H1 (cell line): ENCODE results near the gene CEP57. TPM values are rescaled to one million over a fixed set of nuclear protein-coding genes. Genes with fewer than 3 reads are reported as not detected.

Experiments used
- CTCF ChIA-PET: fragments of 300-600 bp; sonication (Branson Sonifier 250); formaldehyde crosslinking; loops from one replicate; lab custom pipeline; 2021; ENCODE audit not compliant: partially characterized antibody; lab: Charles Lee
- POLR2A ChIA-PET: fragments of 300-600 bp; sonication (Branson Sonifier 250); formaldehyde crosslinking; loops from one replicate; lab custom pipeline; 2021; ENCODE audit warnings: inconsistent platforms; ENCODE audit not compliant: partially characterized antibody; lab: Charles Lee
- DNase-seq, 2 experiments: peaks; one replicate each; pipeline versions ENCODE4 v3.0.0 to v3.0.0-alpha.2; 2010 to 2022; ENCODE audit warnings: low spot score in 2 of 2, low read depth in 1 of 2, mixed read lengths in 1 of 2
- FAIRE-seq: peaks from 2 replicates; lab custom pipeline; 2011; peaks lifted over from hg19 to GRCh38; lab: Jason Lieb, UNC
- H2AFZ ChIP-seq: 2 replicates; pipeline ENCODE4 v1.8.1; 2012; ENCODE audit warnings: low read length, inconsistent platforms
- H2AK5ac ChIP-seq: 2 replicates; pipeline ENCODE4 v1.6.1; 2013; ENCODE audit warnings: low read depth, low read length
- H2BK120ac ChIP-seq: replicated peaks from 2 replicates; pipeline ENCODE3; 2013; ENCODE audit warnings: low read depth, low read length, inconsistent platforms
- H2BK12ac ChIP-seq: 2 replicates; pipeline ENCODE4 v1.6.1; 2013; ENCODE audit warnings: low read depth, low read length
- H2BK15ac ChIP-seq: 2 replicates; pipeline ENCODE4 v1.6.1; 2013; ENCODE audit warnings: low read length
- H2BK20ac ChIP-seq: 2 replicates; pipeline ENCODE4 v1.6.1; 2013; ENCODE audit warnings: low read length
- H2BK5ac ChIP-seq: 2 replicates; pipeline ENCODE4 v1.6.1; 2013; ENCODE audit warnings: low read depth, low read length
- H3K14ac ChIP-seq: 2 replicates; pipeline ENCODE4 v1.6.1; 2013; ENCODE audit warnings: inconsistent platforms; ENCODE audit not compliant: insufficient read length
- H3K18ac ChIP-seq: 2 replicates; pipeline ENCODE4 v1.6.1; 2013; ENCODE audit warnings: low read length; ENCODE audit errors: extremely low read depth
- H3K23ac ChIP-seq: 2 replicates; pipeline ENCODE4 v1.6.1; 2013; ENCODE audit warnings: inconsistent platforms; ENCODE audit not compliant: insufficient read length
- H3K23me2 ChIP-seq: 2 replicates; pipeline ENCODE4 v1.6.1; 2013; ENCODE audit warnings: low read depth, low read length
- H3K27ac ChIP-seq: 2 replicates; pipeline ENCODE4 v1.6.1; 2011; ENCODE audit warnings: low read depth, low read length, inconsistent platforms
- H3K27me3 ChIP-seq, 4 experiments: replicated peaks in 1 of 4; 1 replicate in 1 of 4; 2 replicates in 3 of 4; pipeline versions ENCODE4 v1.6.1 to v1.8.1; 2011 to 2013; ENCODE audit warnings: low read length in 3 of 4, mild to moderate bottlenecking in 3 of 4, inconsistent platforms in 2 of 4, mixed read lengths in 2 of 4, moderate library complexity in 1 of 4; ENCODE audit not compliant: control insufficient read depth in 3 of 4, insufficient read depth in 3 of 4; ENCODE audit errors: extremely low read depth in 1 of 4
- H3K36me3 ChIP-seq, 4 experiments: 2 replicates each; pipeline versions ENCODE4 v1.6.1 to v1.8.1; 2011 to 2013; ENCODE audit warnings: mild to moderate bottlenecking in 4 of 4, low read length in 3 of 4, moderate library complexity in 2 of 4, control low read depth in 1 of 4, inconsistent platforms in 1 of 4; ENCODE audit not compliant: insufficient read depth in 4 of 4, control insufficient read depth in 2 of 4
- H3K4ac ChIP-seq: replicated peaks from 2 replicates; pipeline ENCODE3; 2013; ENCODE audit warnings: low read length, low read depth, mixed read lengths, inconsistent platforms; ENCODE audit not compliant: insufficient read length
- H3K4me1 ChIP-seq, 4 experiments: replicated peaks in 1 of 4; 1 replicate in 1 of 4; 2 replicates in 3 of 4; pipeline versions ENCODE4 v1.6.1 to v1.8.1; 2011 to 2013; ENCODE audit warnings: low read length in 3 of 4, inconsistent platforms in 2 of 4, mixed read lengths in 1 of 4; ENCODE audit not compliant: insufficient read depth in 4 of 4, control insufficient read depth in 3 of 4
- H3K4me2 ChIP-seq, 2 experiments: 2 replicates each; pipeline versions ENCODE4 v1.6.1 to v1.8.1; 2011 to 2013; ENCODE audit warnings: low read depth in 2 of 2, low read length in 2 of 2, control low read depth in 1 of 2, inconsistent platforms in 1 of 2, mild to moderate bottlenecking in 1 of 2; ENCODE audit not compliant: insufficient read depth in 1 of 2
- H3K4me3 ChIP-seq, 4 experiments: fragments of 200-600, 300-600 bp in 1 of 4; sonication (generic), shearing (Covaris generic), sonication (Bioruptor Twin) in 1 of 4; 2 replicates each; pipeline versions ENCODE4 v1.5.1 to v1.8.1; 2011 to 2016; ENCODE audit warnings: low read length in 4 of 4, low read depth in 3 of 4, control low read depth in 2 of 4, inconsistent platforms in 2 of 4, mild to moderate bottlenecking in 2 of 4, mixed read lengths in 1 of 4, moderate library complexity in 1 of 4; ENCODE audit not compliant: insufficient read depth in 2 of 4; ENCODE audit errors: extremely low read depth in 1 of 4
- H3K56ac ChIP-seq: replicated peaks from 2 replicates; pipeline ENCODE3; 2013; ENCODE audit warnings: low read depth, mild to moderate bottlenecking, mixed read lengths, low read length, inconsistent platforms; ENCODE audit not compliant: insufficient read length
- H3K79me1 ChIP-seq: 2 replicates; pipeline ENCODE4 v1.6.1; 2013; ENCODE audit warnings: low read depth, low read length, control low read depth
- H3K79me2 ChIP-seq, 2 experiments: 2 replicates each; pipeline versions ENCODE4 v1.6.1 to v1.8.1; 2012 to 2013; ENCODE audit warnings: low read length in 2 of 2, mild to moderate bottlenecking in 2 of 2, inconsistent platforms in 1 of 2; ENCODE audit not compliant: insufficient read depth in 2 of 2, control insufficient read depth in 1 of 2
- H3K9ac ChIP-seq, 4 experiments: replicated peaks in 1 of 4; 1 replicate in 1 of 4; 2 replicates in 3 of 4; pipeline versions ENCODE4 v1.6.1 to v1.8.1; 2011 to 2013; ENCODE audit warnings: low read depth in 3 of 4, low read length in 3 of 4, control low read depth in 2 of 4, mild to moderate bottlenecking in 2 of 4, moderate library complexity in 2 of 4, inconsistent platforms in 1 of 4; ENCODE audit errors: extremely low read depth in 1 of 4
- H3K9me3 ChIP-seq, 2 experiments: 2 replicates each; pipeline versions ENCODE4 v1.6.1 to v1.8.1; 2012 to 2013; ENCODE audit warnings: mild to moderate bottlenecking in 2 of 2, moderate library complexity in 2 of 2, control low read depth in 1 of 2, inconsistent platforms in 1 of 2, low read depth in 1 of 2, low read length in 1 of 2, mixed read lengths in 1 of 2; ENCODE audit not compliant: insufficient read depth in 2 of 2
- H4K20me1 ChIP-seq, 2 experiments: replicated peaks in 1 of 2; 2 replicates each; pipeline versions ENCODE3 to v1.8.1; 2011 to 2013; ENCODE audit warnings: inconsistent platforms in 2 of 2, low read length in 2 of 2, mild to moderate bottlenecking in 1 of 2; ENCODE audit not compliant: insufficient read depth in 2 of 2, control insufficient read depth in 1 of 2
- H4K5ac ChIP-seq: 2 replicates; pipeline ENCODE4 v1.6.1; 2013; ENCODE audit warnings: low read length, low read depth, mixed read lengths, inconsistent platforms; ENCODE audit not compliant: insufficient read length
- H4K8ac ChIP-seq: 2 replicates; pipeline ENCODE4 v1.8.0; 2013; ENCODE audit warnings: mild to moderate bottlenecking, moderate library complexity, low read length, inconsistent platforms; ENCODE audit not compliant: insufficient read depth; ENCODE audit errors: extremely low read depth
- H4K91ac ChIP-seq: replicated peaks from 2 replicates; pipeline ENCODE3; 2013; ENCODE audit warnings: low read length, mixed read lengths, inconsistent platforms; ENCODE audit not compliant: insufficient read length
- POLR2AphosphoS5 ChIP-seq: IDR thresholded peaks from 2 replicates; pipeline ENCODE4 v1.6.1; 2011; ENCODE audit warnings: low read depth, low read length
- YY1 ChIP-seq: IDR thresholded peaks from 2 replicates; pipeline ENCODE4 v1.6.1; 2011; ENCODE audit warnings: low read depth, mild to moderate bottlenecking, low read length
- WGBS, 2 experiments: shearing (Covaris generic) in 1 of 2; methylation state at CpG; one replicate each; pipeline versions ENCODE4 v1.1.6 to v1.1.7; 2013 to 2015; ENCODE audit warnings: low lambda C conversion rate in 2 of 2, mixed read lengths in 2 of 2, inconsistent platforms in 1 of 2, low coverage in 1 of 2, missing lambda C conversion rate in 1 of 2; ENCODE audit not compliant: insufficient replicate concordance in 2 of 2, insufficient coverage in 1 of 2, insufficient read length in 1 of 2; ENCODE audit errors: extremely low coverage in 1 of 2, missing lambda C conversion rate in 1 of 2; 5-methylcytosine and 5-hydroxymethylcytosine counted together
- polyA plus RNA-seq, 7 experiments: library from polyadenylated mRNA; depleted of rRNA in 3 of 7; stranded (reverse) in 5 of 7; unstranded in 2 of 7; fragments of >200 nt in 5 of 7; fragments of 200-250 nt in 2 of 7; gene quantifications; 1 replicate in 5 of 7; 2 replicates in 1 of 7; 4 replicates in 1 of 7; pipeline versions ENCODE4 v1.2.1 to v1.2.3, GENCODE V29; 2011 to 2013; ENCODE audit warnings: missing spikeins in 2 of 7, mixed read lengths in 2 of 7
- total RNA-seq: library from RNA; stranded (reverse); fragmentation: NEBNext Ultra II Directional; extraction: Animal tissue kit (Norgen Biotek cat#: 25700); gene quantifications from 2 replicates; pipeline ENCODE4 v1.2.1, GENCODE V29; 2021

CEP57 gene
- total and polyA plus RNA-seq, 2 of the 8 experiments (the other 6 are each of a cell fraction or from before 2014, with no cell fraction given) = 26.3 to 72.7 TPM

GRCh38 chr11:95764267-95764898, 25.9 kb upstream of the CEP57 start:
- Histone ChIP-seq H4K5ac (no peak overlapping the region), H3K18ac (no peak overlapping the region), H3K36me3 (no peaks in the 10 kb centered on the region; a peak in 1 of 8 replicates), H2BK12ac (no peak overlapping the region), H2AK5ac (no peak overlapping the region), H3K79me2 (no peaks in the 10 kb centered on the region), H2BK120ac (no peak overlapping the region), H4K91ac (no peak overlapping the region), H3K23me2 (no peaks in the 10 kb centered on the region), H2BK15ac (no peak overlapping the region), H3K9ac (no peak overlapping the region), H2AFZ (no peak overlapping the region), H3K4me2 (no peak overlapping the region), H3K27ac (no peak overlapping the region), H2BK20ac (no peak overlapping the region), H3K14ac (no peak overlapping the region), H3K9me3 (no peaks in the 10 kb centered on the region), H3K56ac (no peak overlapping the region), H3K4me3 (no peak overlapping the region), H3K27me3 (no peaks in the 10 kb centered on the region), H3K23ac (no peak overlapping the region), H3K4ac (no peak overlapping the region), H3K79me1 (no peaks in the 10 kb centered on the region), H4K8ac (no peak overlapping the region), H4K20me1 (no peaks in the 10 kb centered on the region), H3K4me1 (no peaks in the 10 kb centered on the region), H2BK5ac (no peak overlapping the region)
- ChIA-PET CTCF (interaction anchor here (0.6 to 10.4 kb wide), 18 partner anchors 10 to 694 kb away, joined by 3 to 266 read pairs (median 4); partner anchors contain the start of gene FAM76B), POLR2A (no interaction called here)
- no peak for DNase-seq
- WGBS, 2 experiments = 36% methylated on average over 4 of the region's 4 CpGs; no CpG with 5 or more reads in 1 of the 2 experiments
- no peak for FAIRE-seq
- no peak for TF ChIP-seq YY1
- TF ChIP-seq POLR2AphosphoS5 = no peak
